SK-MEL-5 (cell line): ENCODE measurements around the gene CHD8. TPM values are rescaled to one million over a fixed set of nuclear protein-coding genes. Genes with fewer than 3 reads are reported as not detected.
A peak's percentile ranks its signal among the peaks of the same experiment; 100 is the strongest.

Experiments used
- DNase-seq: peaks from one replicate; pipeline ENCODE4 v3.0.0-alpha.2; 2016; ENCODE audit warnings: low read depth, low spot score
- in situ Hi-C: cut with HindIII; loops from 2 replicates; pipeline ENCODE4 v1.10.0; 2016; ENCODE audit warnings: low sequenced_read_pairs, high pct_unique_total_duplicates, low pct_unique_long_range_greater_than_20kb
- polyA plus RNA-seq, 2 experiments: library from polyadenylated mRNA; depleted of rRNA; stranded (reverse); fragments of >200 nt; gene quantifications; 2 replicates each; pipeline ENCODE4 v1.2.3, GENCODE V29; 2015
- total RNA-seq: library from RNA; depleted of rRNA; stranded (reverse); fragments of >200 nt; shearing (Covaris generic); gene quantifications from 2 replicates; pipeline ENCODE4 v1.2.3, GENCODE V29; 2014; rRNA removed

CHD8 gene, protein sequence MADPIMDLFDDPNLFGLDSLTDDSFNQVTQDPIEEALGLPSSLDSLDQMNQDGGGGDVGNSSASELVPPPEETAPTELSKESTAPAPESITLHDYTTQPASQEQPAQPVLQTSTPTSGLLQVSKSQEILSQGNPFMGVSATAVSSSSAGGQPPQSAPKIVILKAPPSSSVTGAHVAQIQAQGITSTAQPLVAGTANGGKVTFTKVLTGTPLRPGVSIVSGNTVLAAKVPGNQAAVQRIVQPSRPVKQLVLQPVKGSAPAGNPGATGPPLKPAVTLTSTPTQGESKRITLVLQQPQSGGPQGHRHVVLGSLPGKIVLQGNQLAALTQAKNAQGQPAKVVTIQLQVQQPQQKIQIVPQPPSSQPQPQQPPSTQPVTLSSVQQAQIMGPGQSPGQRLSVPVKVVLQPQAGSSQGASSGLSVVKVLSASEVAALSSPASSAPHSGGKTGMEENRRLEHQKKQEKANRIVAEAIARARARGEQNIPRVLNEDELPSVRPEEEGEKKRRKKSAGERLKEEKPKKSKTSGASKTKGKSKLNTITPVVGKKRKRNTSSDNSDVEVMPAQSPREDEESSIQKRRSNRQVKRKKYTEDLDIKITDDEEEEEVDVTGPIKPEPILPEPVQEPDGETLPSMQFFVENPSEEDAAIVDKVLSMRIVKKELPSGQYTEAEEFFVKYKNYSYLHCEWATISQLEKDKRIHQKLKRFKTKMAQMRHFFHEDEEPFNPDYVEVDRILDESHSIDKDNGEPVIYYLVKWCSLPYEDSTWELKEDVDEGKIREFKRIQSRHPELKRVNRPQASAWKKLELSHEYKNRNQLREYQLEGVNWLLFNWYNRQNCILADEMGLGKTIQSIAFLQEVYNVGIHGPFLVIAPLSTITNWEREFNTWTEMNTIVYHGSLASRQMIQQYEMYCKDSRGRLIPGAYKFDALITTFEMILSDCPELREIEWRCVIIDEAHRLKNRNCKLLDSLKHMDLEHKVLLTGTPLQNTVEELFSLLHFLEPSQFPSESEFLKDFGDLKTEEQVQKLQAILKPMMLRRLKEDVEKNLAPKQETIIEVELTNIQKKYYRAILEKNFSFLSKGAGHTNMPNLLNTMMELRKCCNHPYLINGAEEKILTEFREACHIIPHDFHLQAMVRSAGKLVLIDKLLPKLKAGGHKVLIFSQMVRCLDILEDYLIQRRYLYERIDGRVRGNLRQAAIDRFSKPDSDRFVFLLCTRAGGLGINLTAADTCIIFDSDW (N-terminal part only)
- 27.8 and 32.6 TPM in 2 replicates for total RNA-seq
- 24.6 and 27.9 TPM in 2 replicates for polyA plus RNA-seq (2015; cell fraction: cytosol; rRNA removed)
- 50.1 and 57.0 TPM in 2 replicates for polyA plus RNA-seq (2015; cell fraction: nucleus; rRNA removed)

DNA sequence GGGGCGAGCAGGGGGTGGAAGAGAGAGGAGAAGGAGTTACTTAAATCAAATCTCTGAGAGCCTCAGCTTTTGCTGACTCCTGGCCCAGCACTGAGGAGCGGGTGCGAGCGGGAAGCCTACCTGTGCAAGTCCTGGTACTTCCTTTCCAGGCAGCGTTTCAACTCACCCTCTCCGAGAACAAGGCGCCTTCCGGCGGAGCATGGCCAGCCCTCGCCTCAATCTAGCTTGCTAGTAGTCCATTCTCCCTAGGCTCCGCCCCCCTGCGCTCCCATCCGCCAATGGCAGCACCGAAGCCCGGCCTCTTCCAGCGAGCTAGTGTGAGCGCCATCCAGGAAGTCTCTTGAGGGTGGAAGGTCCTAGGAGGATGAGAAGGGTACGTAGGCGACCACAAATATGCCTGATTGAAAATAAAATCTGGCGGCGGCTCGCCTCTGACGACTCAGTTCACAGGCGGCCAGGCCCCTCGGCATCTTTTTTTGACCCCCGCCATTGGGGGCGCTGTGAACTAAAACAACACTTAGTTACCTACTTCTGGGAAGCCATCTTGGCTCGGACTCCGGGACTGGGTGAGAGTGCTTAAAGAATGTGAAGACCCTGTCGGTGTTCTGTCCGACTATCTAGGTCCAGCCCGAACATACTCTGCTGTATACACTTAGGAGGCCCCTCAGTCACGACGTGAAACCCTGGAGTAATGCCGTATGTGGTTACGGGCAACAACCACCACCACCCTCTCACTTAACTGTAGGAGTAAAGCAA, at the start of gene CHD8:
Gene CHD8, minus strand, starts transcription at position 212 of the 756 bp plus-strand sequence. CDS start 24,480 bp downstream, outside the sequence.
- in situ Hi-C loops: no loop called here
- DNase-seq: peak; percentile 99

DNA sequence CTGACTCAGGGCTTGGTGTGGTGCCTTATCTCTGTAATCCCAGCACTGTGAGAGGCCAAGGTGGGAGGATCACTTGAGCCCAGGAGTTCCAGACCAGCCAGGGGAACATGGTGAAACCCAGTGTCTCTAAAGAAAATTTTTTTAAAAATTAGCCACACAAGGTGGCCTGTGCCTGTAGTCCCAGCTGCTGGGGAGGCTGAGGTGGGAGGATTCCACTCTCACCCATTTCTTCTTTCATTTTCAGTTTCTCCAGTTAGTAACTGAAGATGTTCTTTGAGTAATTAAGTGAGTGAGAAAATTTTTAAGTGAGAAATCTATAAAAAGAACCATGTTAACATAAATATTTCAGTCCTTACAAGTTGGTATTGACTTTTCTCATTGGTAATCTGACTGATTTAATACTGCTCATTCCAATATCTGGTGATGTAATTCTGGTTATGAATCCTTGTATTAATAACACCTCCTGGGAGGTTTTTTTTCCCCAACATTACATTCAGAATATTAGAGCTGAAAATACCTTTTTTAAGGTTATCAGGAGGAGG, 49.2 kb upstream of the CHD8 start:
- in situ Hi-C loops: no loop called here
- DNase-seq: no peak

DNA sequence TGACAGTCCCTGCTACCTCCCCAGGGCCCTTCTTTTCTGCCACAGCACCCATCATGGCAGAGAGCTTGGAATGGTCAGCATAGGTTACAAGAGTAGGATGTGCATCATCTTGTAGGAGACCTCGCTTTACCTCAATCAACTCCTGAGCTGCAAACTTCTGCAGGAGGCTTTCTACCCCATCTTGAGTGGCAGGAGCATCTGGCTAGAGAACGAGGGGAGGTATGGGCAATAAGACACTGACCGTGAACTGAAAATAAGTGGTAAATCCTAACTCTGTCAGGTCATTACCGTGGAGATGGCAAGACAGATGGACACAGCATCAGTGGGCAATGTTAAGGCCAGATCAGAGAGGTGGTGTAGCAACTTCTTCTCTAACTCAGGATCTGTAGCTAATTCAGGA, 47.5 kb upstream of the CHD8 start:
- DNase-seq: no peak
- in situ Hi-C loops: no loop called here

DNA sequence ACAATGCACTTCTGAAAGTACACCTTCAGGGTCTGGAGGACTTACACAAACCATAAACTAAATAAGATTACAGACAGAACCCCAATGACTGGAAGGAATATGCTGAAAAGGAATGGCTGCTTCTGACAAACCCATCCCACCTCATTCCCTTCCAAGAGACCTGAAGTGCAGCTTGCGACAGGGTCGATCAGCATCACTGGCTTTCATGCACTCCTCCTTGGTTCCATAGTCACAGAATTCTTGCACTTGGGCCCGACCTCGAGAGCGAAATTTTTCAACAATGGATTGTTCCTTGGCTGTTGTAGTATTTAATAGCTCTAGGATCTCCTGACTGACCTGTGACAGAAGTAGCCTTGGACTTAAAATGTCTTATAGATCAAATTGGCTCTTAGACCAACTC, 45.6 kb upstream of the CHD8 start:
- DNase-seq: no peak
- in situ Hi-C loops: no loop called here

DNA sequence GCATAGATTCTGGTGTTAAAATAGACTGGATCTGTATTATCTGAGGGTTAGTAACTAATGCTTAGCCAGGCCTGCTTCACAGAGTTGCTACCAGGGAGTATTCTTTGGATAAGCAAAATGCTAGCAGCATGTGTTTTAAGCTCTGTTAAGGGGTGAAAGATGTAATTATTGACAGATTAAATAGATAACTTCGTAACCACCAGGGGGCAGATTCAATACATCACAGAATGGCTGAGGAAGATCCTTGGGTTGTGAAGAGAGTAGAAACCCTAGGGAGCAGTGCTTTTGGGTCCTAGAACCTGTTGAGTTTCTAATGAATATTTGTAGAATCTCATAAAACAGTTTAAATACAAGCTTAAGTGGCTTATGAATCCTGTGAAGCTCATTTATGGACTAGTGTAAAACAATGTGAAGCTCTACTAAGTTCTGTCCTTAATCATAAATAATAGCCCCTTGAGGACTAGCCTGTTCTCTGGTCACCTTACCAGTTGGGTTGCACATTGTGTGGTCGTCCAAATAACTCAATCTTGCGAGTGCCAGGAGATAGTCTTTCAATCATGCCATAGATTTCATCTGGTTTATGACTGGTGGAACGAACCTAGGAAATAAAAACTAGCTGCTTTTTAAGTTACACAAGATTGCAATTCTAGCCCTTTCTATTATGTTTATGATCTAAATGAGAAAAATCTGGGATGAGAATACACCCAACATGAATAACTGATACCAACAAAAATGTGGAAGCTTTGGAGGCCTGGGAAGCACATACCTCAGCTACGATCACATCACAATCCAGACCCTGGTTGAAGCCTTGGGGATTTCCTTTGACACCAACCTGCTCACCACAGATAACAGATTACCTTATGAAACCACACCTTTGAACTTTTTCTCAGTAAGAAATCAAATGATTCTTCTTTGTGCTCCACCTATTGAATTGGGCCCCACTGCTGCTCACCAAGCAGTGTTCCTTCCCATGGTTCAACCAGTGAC, 42.9 kb upstream of the CHD8 start:
- DNase-seq: peak; percentile 66
- in situ Hi-C loops: no loop called here

DNA sequence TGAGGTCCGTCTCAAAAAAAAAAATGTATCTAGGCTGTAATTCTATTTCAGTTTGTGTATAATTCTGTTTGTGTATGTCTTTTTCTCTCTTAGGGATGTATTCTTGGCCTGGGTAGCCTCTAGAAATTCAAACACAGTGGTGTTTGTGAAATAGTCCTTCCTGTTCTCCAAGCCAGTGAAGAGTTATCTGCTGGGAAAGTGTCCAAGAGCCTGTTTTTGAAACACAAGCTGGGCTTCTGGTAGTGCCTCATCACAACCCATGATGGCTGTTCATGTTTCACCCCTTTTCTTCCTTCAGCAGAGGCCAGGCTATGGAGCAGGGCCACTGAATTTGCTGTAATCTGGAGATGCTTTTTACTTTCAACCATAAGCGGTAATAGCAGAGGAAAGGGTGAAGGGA, 40.5 kb upstream of the CHD8 start:
- in situ Hi-C loops: no loop called here
- no peak for DNase-seq

DNA sequence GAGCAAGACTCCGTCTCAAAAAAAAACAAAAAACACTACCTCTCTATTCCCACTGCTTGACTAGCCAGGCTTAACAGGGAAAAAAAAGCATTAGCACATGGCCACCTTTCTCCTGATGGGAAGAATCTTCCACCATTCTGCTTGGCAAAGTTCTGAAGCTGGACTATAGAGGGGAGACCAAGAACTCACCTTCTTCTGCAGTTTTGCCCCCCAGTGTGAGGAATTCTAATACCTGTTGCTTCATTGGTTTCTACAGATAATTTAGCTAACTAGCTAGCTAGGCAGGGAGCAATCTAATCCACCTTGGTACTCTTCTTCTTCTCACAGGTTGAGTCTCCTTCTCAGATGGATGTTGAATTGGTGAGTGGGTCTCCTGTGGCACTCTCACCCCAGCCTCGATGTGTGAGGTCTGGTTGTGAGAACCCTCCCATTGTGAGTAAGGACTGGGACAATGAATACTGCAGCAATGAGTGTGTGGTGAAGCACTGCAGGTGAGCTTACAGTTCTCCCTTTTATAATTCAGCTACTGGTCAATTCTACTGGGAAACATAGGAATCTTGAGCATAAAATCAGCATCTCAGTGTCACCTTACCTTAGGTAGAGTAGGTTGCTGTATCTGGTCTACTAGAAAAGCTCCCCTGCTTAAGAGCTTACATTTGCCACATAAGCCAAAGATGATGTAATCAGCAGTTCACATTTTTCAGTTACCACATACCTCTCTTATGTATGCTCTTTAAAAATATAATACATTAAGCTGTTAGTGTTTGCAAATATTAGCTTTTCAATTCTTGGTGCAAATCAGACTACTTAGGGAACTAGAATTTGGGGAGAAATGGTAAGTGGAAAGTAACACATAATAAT, 39.2 kb upstream of the CHD8 start:
- in situ Hi-C loops: no loop called here
- no peak for DNase-seq

DNA sequence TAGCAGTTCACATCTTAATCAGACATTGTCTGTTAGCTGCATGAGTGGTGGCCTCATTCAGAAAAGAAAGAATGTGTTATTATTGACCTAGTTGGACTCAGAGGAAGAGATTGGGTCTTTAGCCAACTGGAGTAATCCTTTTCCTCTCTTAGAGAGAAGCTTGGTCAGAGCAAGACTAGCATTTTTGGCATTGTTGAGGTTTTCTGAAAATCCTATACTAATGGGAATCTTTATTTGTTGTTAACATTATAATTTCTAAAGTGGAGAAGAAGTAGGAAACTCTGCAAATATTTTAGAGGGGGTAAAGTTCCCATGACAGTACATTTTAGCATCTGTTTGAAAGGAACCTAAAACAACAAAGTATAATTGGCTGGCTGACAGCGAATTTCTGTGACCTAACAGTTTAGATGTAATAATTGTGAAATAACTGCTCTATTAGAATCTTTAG, 30.7 kb upstream of the CHD8 start:
- DNase-seq: no peak

DNA sequence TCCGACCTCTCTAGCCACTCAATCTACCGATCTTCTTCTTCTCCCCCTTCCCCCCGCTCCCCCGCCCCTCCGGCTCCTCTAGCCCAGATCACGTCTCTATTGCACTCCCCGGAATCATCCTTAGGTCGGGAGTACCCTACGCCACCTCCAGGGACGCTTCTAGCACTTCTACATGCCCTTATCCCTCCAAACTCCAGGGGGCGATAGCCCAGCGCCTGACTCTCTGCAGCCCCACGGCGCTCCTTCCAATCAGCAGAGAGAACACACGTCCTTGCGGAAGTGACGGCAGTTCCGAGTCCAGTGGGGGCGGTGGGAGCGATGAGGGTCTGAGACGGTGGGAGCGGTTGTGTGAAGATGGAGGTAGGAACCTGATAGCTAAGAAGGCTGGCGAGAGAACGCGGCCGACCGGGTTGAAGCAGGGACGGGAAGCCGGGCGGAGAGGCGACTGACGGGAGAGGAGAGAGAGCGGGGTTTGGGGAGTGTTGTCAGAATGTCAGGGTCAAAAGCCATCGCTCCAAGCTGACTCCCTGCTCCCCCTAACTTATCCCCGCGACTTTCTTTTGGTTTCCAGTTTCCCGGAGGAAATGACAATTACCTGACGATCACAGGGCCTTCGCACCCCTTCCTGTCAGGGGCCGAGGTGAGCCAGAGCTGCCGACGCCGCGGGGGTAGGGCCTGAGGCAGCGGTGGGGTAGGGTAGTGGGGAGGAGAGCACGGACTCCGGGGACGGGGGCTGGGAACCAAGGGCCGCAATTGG, 21.2 kb upstream of the CHD8 start, which contains the start of the genes RAB2B and TOX4:
Gene RAB2B, minus strand, starts transcription at position 35 of the 757 bp plus-strand sequence. CDS start 87 bp downstream, outside the sequence.
Gene TOX4, plus strand, starts transcription at position 271 of the 757 bp plus-strand sequence. Its CDS starts 84 bp downstream, at position 355.
- in situ Hi-C loops: no loop called here

More for the DNA sequence above, 30.7 kb upstream of the CHD8 start:
- in situ Hi-C loops: no loop called here

DNA sequence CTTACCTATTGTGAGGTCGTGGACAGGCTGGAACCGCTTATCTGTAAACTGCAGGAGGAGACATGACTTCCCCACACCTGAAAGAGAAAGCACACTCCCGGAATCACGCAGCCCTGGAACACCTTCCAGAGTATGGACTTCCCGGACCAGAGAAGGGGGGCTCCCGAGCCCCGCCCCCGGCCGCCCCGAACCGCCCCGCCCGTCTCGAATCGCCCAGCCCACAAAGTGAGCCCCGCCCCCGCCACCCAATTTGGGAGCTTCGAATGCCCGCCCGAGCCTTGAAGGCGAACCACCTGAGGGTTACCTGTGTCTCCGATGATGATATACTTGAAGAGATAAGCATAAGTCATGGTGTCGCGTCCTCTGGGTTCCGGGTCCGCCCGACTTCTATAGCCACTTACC, 20.6 kb upstream of the CHD8 start:
- in situ Hi-C loops: no loop called here
- peak; percentile 73 for DNase-seq

More for the DNA sequence above, 21.2 kb upstream of the CHD8 start, which contains the start of the genes RAB2B and TOX4:
- peak; percentile 98 for DNase-seq

DNA sequence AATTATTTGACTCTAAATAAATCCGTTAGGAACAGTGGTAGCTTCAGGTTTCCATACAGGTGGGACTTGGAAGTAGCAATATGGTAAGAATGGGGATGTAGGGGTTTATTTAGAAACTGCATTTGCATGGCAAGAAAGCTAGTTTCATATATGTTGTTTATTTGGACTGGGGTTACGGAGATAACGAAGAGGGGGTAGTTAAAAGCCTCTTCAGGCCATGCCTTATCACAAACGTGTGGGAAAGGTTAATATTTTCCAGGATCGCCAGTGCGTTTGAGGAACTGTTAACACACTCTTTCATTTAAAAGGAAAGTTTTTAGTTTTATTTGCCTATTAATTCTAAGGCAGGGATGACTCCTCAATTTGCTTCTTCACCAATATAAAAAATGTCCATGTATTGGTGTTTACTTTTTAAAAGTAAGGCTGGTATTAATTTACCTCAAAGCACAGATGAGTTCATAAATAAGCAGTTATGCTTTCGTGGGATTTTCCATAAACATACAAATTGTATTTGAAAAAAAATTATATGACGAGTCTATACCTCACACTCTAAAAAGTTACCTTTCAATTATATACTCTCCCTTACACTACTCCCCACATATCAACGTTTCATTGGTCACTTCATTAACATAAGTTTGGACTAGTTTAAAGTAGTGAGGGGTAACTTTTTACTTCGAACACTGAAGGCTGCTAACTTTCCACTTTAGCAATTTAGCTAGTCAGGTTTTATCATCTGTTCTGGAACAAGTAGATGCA, 20.0 kb upstream of the CHD8 start:
- in situ Hi-C loops: no loop called here
- DNase-seq: no peak

DNA sequence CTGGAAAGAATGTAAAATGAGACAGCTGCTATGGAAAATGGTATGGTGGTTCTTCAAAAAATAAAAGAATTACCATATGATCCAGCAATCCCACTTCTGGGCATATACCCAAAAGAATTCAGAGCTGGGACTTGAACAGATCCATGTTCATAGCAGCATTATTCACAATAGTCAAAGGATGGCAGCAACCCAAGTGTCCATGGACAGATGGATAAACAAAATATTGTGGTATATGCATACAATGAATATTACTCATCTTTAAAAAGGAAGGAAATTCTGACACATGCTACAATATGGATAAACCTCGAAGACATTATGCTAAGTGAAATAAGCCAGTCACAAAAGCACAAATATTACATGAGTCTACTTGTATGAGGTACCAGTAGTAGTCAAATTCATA, 11.7 kb upstream of the CHD8 start:
- in situ Hi-C loops: no loop called here
- peak; percentile 57 for DNase-seq

DNA sequence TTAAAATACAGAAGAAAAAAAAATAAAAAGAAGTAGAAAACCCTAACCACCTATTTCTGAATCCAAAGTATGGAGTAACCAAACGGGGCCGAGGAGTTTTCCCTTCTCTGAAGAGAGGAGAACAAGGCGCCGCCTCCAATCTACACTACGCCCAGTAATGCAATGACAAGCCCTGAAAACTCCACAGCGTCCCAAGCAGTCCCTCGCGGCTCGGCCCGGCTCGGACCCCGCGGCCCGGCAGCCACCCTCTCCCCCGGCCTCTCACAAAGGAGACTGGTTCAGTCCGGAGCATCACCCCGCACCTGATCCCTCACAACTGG, 371 bp downstream of the CHD8 start:
- no peak for DNase-seq
- in situ Hi-C loops: no loop called here
